Fibroblast of the aortic adventitia (primary cell): ENCODE results near the gene SENP3. TPM values are rescaled to one million over a fixed set of nuclear protein-coding genes. Genes with fewer than 3 reads are reported as not detected.

Source experiments
- DNase-seq: peaks from one replicate; pipeline ENCODE4 v3.0.0-alpha.2; 2010; ENCODE audit warnings: low read depth
- H3K4me3 ChIP-seq: 2 replicates; pipeline ENCODE4 v1.5.1; 2011; ENCODE audit warnings: low read depth, mild to moderate bottlenecking, control low read depth, low read length, moderate library complexity
- CTCF ChIP-seq: IDR thresholded peaks from 2 replicates; pipeline ENCODE4 v1.5.1; 2011; ENCODE audit warnings: mild to moderate bottlenecking, low read length, control low read depth, inconsistent platforms; ENCODE audit not compliant: insufficient read depth
- total RNA-seq: library from RNA; depleted of rRNA; stranded (reverse); fragments of >200 nt; gene quantifications from 2 replicates; pipeline ENCODE4 v1.2.3, GENCODE V29; 2012; ENCODE audit warnings: low replicate concordance

The SENP3 gene
- total RNA-seq, 1 donor: 60.4 TPM

GRCh38 chr17:7555320-7555948 is 6.3 kb upstream of the SENP3 start:
- TF ChIP-seq CTCF: no peak
- no peak for DNase-seq
- H3K4me3 ChIP-seq: no peak overlapping the region

GRCh38 chr17:7556627-7557026 is 5.1 kb upstream of the SENP3 start:
- TF ChIP-seq CTCF: no peak
- no peak overlapping the region for H3K4me3 ChIP-seq
- no peak for DNase-seq

GRCh38 chr17:7557147-7557764 is 4.5 kb upstream of the SENP3 start:
- no peak for DNase-seq
- no peak for TF ChIP-seq CTCF
- no peak overlapping the region for H3K4me3 ChIP-seq

- no peak for TF ChIP-seq CTCF
- peak overlapping the region; percentile 32 for H3K4me3 ChIP-seq
- DNase-seq: peak; percentile 89
Observed at GRCh38 chr17:7557775-7558543, 3.8 kb upstream of the SENP3 start.

- no peak for TF ChIP-seq CTCF
- H3K4me3 ChIP-seq: peak within 1 kb of the TSS; percentile 32
- no peak for DNase-seq
Observed at GRCh38 chr17:7558544-7559319, 3.0 kb upstream of the SENP3 start, which contains the start of gene TNFSF13. TNFSF13 (plus strand) TSS chr17:7558750; CDS start chr17:7559040, 290 bp downstream.
